ENCODE results near the gene SENP1. TPM values are rescaled to one million over a fixed set of nuclear protein-coding genes. Genes with fewer than 3 reads are reported as not detected.

The SENP1 gene
- total and polyA plus RNA-seq, 2 of the 13 experiments (the other 11 are each of a cell fraction or from before 2014, with no cell fraction given): 14.0 to 20.2 TPM

- TF ChIP-seq HINFP (CRISPR knock-in tag; IDR thresholded peaks at IDR 0.05; ENCODE audit: low read depth): no peak
- TF ChIP-seq ATAD3A (CRISPR knock-in tag; IDR thresholded peaks at IDR 0.05): no peak
- TF ChIP-seq NFE2L1 (CRISPR knock-in tag; IDR thresholded peaks at IDR 0.05; ENCODE audit: borderline replicate concordance): no peak
- no peak for TF ChIP-seq ZNF256 (CRISPR knock-in tag; conservative IDR thresholded peaks at IDR 0.05)
- no peak for TF ChIP-seq KDM4B (CRISPR knock-in tag; IDR thresholded peaks at IDR 0.05)
- TF ChIP-seq CCDC6 (CRISPR knock-in tag; IDR thresholded peaks at IDR 0.05): no peak
- no peak for TF ChIP-seq ARNTL (CRISPR knock-in tag; IDR thresholded peaks at IDR 0.05)
- TF ChIP-seq ATF1 (CRISPR knock-in tag; IDR thresholded peaks at IDR 0.05): no peak
- no peak for TF ChIP-seq FOXJ3 (CRISPR knock-in tag; IDR thresholded peaks at IDR 0.05; ENCODE audit: borderline replicate concordance)
- TF ChIP-seq CBFB (CRISPR knock-in tag; IDR thresholded peaks at IDR 0.05): no peak
Measured at GRCh38 chr12:48034835-48035805, 70.8 kb downstream of the SENP1 start (continued).

- 50% methylated on average over 1 of the region's 1 CpG for WGBS (ENCODE audit: low lambda C conversion rate)
- DNase-seq (ENCODE audit: low spot score) (no peak), FAIRE-seq (no peak), ATAC-seq (no peak)
- Histone ChIP-seq H3K9ac (ENCODE audit: insufficient read depth, low read depth, low read length) (no peak overlapping the region), H3K79me2 (ENCODE audit: insufficient read depth, low read length) (no peaks in the 10 kb centered on the region), H3K4me1 (ENCODE audit: insufficient read depth, low read length) (peaks cover 59% of the 10 kb centered on the region), H2AFZ (ENCODE audit: low read length) (no peak overlapping the region), H4K20me1 (ENCODE audit: insufficient read depth, low read length) (no peaks in the 10 kb centered on the region), H3K4me2 (ENCODE audit: low read depth, low read length) (no peak overlapping the region), H3K9me3 (ENCODE audit: low read length) (no peaks in the 10 kb centered on the region), H3K4me3 (replicated peaks in 1 of 3; ENCODE audit: insufficient read depth in 1 of 3, low read depth in 2 of 3, low read length in 3 of 3) (no peak overlapping the region), H3K36me3 (replicated peaks in 1 of 2; ENCODE audit: control insufficient read depth in 1 of 2, insufficient read depth in 2 of 2, low read length in 2 of 2) (no peaks in the 10 kb centered on the region), H3K27ac (ENCODE audit: extremely low read length, insufficient read depth, low read length) (no peak overlapping the region), H3K27me3 (ENCODE audit: control insufficient read depth in 1 of 2, insufficient read depth in 2 of 2, low read length in 2 of 2) (peaks cover 0 to 3% of the 10 kb centered on the region in 2 experiments; a peak in 1 of 5 replicates)
- in situ Hi-C loops (cut with HindIII; ENCODE audit: extremely low pct_ligation_motif_present, low pct_unique_long_range_greater_than_20kb): no loop called here
- no TSS peak for BruUV-seq (replicated peaks)
- POLR2A ChIA-PET: no interaction called here
- intact Hi-C loops (cut with micrococcal nuclease; ENCODE audit: unreplicated experiment): loop anchor here (10.0 kb wide), 1 partner anchor 129 kb away; the partner anchor contains the start of gene VDR
- CTCF ChIA-PET (ENCODE audit: low intra/inter-chr PET ratio, low total read pairs): no interaction called here
- TF ChIP-seq THRA (CRISPR knock-in tag; IDR thresholded peaks at IDR 0.05; ENCODE audit: borderline replicate concordance) (no peak), HNF4A (CRISPR knock-in tag; IDR thresholded peaks at IDR 0.05) (no peak), PAWR (CRISPR knock-in tag; IDR thresholded peaks at IDR 0.05; ENCODE audit: borderline replicate concordance) (no peak), SMARCC2 (IDR thresholded peaks at IDR 0.05) (no peak), ZNF615 (CRISPR knock-in tag; IDR thresholded peaks at IDR 0.05; ENCODE audit: borderline replicate concordance) (no peak), ZNF792 (CRISPR knock-in tag; IDR thresholded peaks at IDR 0.05) (no peak), E2F5 (CRISPR knock-in tag; conservative IDR thresholded peaks at IDR 0.05) (no peak)
Measured at GRCh38 chr12:48033451-48033850, 72.4 kb downstream of the SENP1 start.

All from HepG2 (cell line).